NCI-H1417 treated with DMSO at 0.1 percent for 48 hours (cell line): ENCODE results near the gene ABCC6.
"Not testable (repeated sequence)": the region's sequence is repeated elsewhere in the genome, so short reads cannot be mapped to it uniquely, and the experiment has no call there.

Experiments
- DNase-seq: peaks from one replicate; lab custom pipeline; 2025; lab: John Stamatoyannopoulos, UW

ABCC6 gene

GRCh38 chr16:16190546-16190945, 32.7 kb downstream of the ABCC6 start:
- no peak for DNase-seq

DNA sequence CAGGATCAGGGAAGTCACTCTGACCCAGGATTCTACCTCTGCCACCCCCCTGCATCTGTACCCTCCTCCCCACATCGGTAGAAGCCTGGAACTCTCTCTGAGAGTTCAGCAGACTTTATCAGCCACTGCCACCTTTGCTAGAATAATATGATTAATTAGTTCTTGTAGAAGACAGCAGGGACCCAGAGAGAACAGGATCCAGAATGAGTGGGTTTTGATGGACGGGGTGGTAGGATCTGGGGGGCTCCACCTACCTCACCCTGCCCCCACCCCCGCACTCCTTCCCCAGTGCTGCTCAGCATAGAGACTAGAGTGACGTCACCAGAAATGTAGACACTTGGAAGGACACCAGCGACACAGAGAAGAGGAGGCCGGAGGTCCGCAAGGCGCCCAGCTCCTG, 33.5 kb downstream of the ABCC6 start:
- DNase-seq, result no peak

GRCh38 chr16:16188827-16189226, 34.5 kb downstream of the ABCC6 start:
- DNase-seq, result no peak

GRCh38 chr16:16186820-16187219, 36.5 kb downstream of the ABCC6 start:
- no peak for DNase-seq

GRCh38 chr16:16185095-16185494, 38.2 kb downstream of the ABCC6 start:
- no peak for DNase-seq

- no peak for DNase-seq
These were observed 38.7 kb downstream of the ABCC6 start for GRCh38 chr16:16184594-16184993.

DNA sequence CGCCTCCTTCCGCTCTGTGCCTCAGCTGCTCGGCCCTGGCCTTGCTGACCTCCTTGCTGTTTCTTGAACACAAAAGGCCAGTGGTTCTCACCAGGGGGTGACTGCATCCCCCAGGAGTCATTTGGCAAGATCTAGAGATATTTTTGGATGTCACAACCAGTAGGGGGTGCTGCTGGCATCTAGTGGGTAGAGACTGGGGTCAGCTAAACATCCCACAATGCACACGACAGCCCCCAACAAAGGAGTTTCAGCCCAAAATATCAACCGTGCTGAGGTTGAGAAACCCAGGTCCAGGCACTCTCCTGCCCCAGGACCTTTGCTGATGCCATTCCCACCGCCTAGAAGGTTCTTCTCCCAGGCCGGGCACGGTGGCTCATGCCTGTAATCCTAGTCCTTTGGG, 39.7 kb downstream of the ABCC6 start:
- DNase-seq, result no peak

DNA sequence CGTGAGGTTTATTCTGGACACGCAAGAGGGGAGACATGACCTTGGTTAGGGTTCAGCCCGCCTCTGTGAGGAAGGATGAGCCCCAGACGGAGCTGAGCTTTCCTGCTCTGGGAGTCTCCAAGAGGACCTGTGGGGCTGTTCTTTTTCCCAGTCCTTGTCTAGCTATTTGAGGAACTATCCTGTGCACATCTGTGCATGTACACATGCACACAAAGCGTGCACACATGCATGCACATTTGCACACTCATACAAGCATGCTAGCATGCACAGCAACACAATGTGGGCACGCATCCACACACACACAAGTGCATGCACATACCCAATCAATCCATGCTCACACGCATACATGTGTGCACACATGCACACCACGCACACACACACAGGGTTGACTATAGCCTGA, 40.4 kb downstream of the ABCC6 start:
- DNase-seq, result no peak

- not testable (repeated sequence) for DNase-seq
These were observed 41.5 kb downstream of the ABCC6 start for GRCh38 chr16:16181748-16182147.

- no peak for DNase-seq
These were observed 44.7 kb downstream of the ABCC6 start for GRCh38 chr16:16178455-16179162.

DNA sequence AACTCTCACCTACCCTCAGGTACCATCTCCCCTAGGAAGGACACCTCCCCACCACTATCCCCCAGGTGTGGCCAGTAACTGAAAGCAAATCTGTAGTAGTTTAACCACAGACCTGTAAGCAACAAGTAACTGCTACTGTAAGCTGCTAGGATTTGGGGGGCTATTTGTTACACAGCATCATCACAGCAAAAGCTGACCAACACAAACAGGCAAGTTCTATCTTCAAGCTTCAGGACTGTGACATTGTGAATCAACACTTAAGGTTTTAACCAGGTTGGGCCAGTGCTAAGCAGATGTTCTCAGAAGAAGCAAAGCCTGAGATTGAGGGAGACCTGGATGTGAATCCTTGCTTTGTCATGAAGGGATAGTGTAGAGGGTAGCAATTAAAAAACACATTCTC, 47.0 kb downstream of the ABCC6 start:
- DNase-seq, result no peak

- DNase-seq, result no peak
These were observed 48.0 kb downstream of the ABCC6 start for GRCh38 chr16:16175296-16175695.

DNA sequence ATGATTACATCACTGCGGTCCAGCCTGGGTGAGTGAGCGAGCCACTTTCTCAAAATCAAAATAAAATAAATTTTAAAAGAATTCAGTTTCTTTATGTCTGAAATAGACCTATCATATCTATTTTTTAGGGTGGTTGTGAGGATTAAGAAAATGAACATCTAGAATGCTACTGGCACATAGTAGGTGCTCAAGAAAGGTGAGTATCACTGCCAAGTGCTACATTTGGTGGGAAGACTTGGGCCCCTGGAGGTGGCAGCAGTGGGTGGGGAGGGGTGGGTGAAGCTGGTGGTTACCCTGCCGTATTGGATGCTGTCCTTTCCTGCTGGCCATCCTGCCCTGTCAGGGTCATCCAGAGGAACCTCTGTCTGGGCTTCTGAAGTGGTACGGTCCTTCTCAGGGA, 50.3 kb downstream of the ABCC6 start:
- no peak for DNase-seq

- no peak for DNase-seq
These were observed 51.9 kb downstream of the ABCC6 start for GRCh38 chr16:16171332-16171919.

GRCh38 chr16:16169615-16170014, 53.7 kb downstream of the ABCC6 start:
- DNase-seq, result no peak

GRCh38 chr16:16168431-16168830, 54.9 kb downstream of the ABCC6 start:
- no peak for DNase-seq

GRCh38 chr16:16167927-16168326, 55.4 kb downstream of the ABCC6 start:
- DNase-seq, result no peak

GRCh38 chr16:16166949-16167348, 56.3 kb downstream of the ABCC6 start:
- no peak for DNase-seq

GRCh38 chr16:16166085-16166484, 57.2 kb downstream of the ABCC6 start:
- DNase-seq, result no peak

GRCh38 chr16:16164243-16164642, 59.1 kb downstream of the ABCC6 start:
- DNase-seq, result no peak

DNA sequence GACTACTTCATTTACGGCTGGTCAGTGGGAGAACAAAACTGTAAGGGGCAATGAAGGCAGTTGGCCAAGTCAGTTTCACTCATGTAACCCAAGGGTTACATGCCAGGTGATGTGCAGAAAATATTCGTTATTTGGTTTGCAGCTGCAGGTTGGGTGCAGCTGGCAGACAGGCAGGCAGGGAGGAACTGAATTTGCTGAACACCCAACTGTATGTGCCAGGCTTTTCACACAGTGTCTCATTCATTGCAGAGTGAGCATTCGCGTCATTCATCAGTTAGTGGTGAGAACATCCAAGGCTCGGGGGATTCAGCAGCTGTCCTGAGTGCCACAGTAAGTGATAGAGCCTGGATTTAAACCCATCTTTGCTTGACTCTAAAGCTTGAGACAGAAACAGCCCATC, 59.7 kb downstream of the ABCC6 start:
- DNase-seq, result no peak

GRCh38 chr16:16163109-16163508, 60.2 kb downstream of the ABCC6 start:
- no peak for DNase-seq

DNA sequence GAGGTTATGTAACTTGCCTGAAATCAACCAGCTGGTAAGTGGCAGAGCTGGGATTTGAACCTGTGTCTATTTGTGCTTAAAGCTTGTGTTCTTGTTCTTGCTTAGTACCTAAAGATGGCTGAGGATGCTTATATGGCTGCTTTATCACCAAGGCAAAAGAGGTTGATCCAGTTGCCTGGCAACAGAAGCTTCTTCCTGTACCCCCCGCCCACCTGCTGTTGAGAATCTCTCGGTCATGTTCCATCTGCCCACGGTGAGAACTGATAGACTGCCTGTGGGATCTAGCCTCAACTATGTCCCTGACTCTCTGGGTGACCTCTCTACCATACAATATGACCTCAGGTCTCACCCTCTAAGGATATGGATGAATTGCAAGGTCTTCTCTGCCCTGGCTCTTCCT, 60.7 kb downstream of the ABCC6 start:
- no peak for DNase-seq

- DNase-seq, result not testable (repeated sequence)
These were observed 61.5 kb downstream of the ABCC6 start for GRCh38 chr16:16161840-16162239.
